BLaER1 (cell line): ENCODE measurements around the gene FOXP1.

ENCODE experiments used
- H3K27ac ChIP-seq: shearing (Covaris generic); formaldehyde crosslinking; 2 replicates; pipeline ENCODE4 v1.8.1; 2022
- H3K27me3 ChIP-seq: shearing (Covaris generic); formaldehyde crosslinking; 2 replicates; pipeline ENCODE4 v1.8.1; 2022
- H3K36me3 ChIP-seq: shearing (Covaris generic); formaldehyde crosslinking; 2 replicates; pipeline ENCODE4 v1.8.1; 2022
- H3K4me1 ChIP-seq: shearing (Covaris generic); formaldehyde crosslinking; 2 replicates; pipeline ENCODE4 v1.8.1; 2022
- H3K4me2 ChIP-seq: shearing (Covaris generic); formaldehyde crosslinking; 2 replicates; pipeline ENCODE4 v1.8.1; 2022
- H3K4me3 ChIP-seq: shearing (Covaris generic); formaldehyde crosslinking; 2 replicates; pipeline ENCODE4 v1.8.1; 2022
- H3K9ac ChIP-seq: shearing (Covaris generic); formaldehyde crosslinking; 2 replicates; pipeline ENCODE4 v1.8.1; 2022
- H3K9me3 ChIP-seq: shearing (Covaris generic); formaldehyde crosslinking; 2 replicates; pipeline ENCODE4 v1.8.1; 2022
- H4K20me1 ChIP-seq: shearing (Covaris generic); formaldehyde crosslinking; 2 replicates; pipeline ENCODE4 v1.8.1; 2022
- Cebpa-rat ChIP-seq: shearing (Covaris generic); IDR thresholded peaks from 2 replicates; pipeline ENCODE4 v1.8.1; 2022

The FOXP1 gene

GRCh38 chr3:71512544-71512943, 71.0 kb downstream of the FOXP1 start:
- no peaks in the 10 kb centered on the region for H4K20me1 ChIP-seq
- TF ChIP-seq Cebpa-rat, result no peak
- H3K36me3 ChIP-seq, result no peaks in the 10 kb centered on the region
- 0 out of 2 replicates have a peak, but pooled peaks cover 6% of the 10 kb centered on the region for H3K9me3 ChIP-seq
- no peaks in the 10 kb centered on the region for H3K27me3 ChIP-seq
- H3K27ac ChIP-seq, result no peak overlapping the region
- no peak overlapping the region for H3K9ac ChIP-seq
- H3K4me2 ChIP-seq, result no peak overlapping the region
- H3K4me1 ChIP-seq, result no peaks in the 10 kb centered on the region
- H3K4me3 ChIP-seq, result no peak overlapping the region

GRCh38 chr3:71512000-71512399, 71.5 kb downstream of the FOXP1 start:
- H3K27ac ChIP-seq, result no peak overlapping the region
- H3K36me3 ChIP-seq, result no peaks in the 10 kb centered on the region
- H4K20me1 ChIP-seq, result no peaks in the 10 kb centered on the region
- H3K27me3 ChIP-seq, result no peaks in the 10 kb centered on the region
- no peaks in the 10 kb centered on the region for H3K4me1 ChIP-seq
- TF ChIP-seq Cebpa-rat, result no peak
- no peak overlapping the region for H3K4me3 ChIP-seq
- H3K9me3 ChIP-seq, result 0 out of 2 replicates have a peak, but pooled peaks cover 6% of the 10 kb centered on the region
- H3K9ac ChIP-seq, result no peak overlapping the region
- no peak overlapping the region for H3K4me2 ChIP-seq

- Histone ChIP-seq H3K4me2 (no peak overlapping the region), H3K9ac (no peak overlapping the region)
Measured at GRCh38 chr3:71511446-71511845, 72.1 kb downstream of the FOXP1 start.

GRCh38 chr3:71511037-71511436, 72.5 kb downstream of the FOXP1 start:
- Histone ChIP-seq H3K27me3 (no peaks in the 10 kb centered on the region), H3K36me3 (no peaks in the 10 kb centered on the region), H3K9ac (no peak overlapping the region), H3K27ac (no peak overlapping the region), H3K4me1 (no peaks in the 10 kb centered on the region), H3K9me3 (0 out of 2 replicates have a peak, but pooled peaks cover 6% of the 10 kb centered on the region), H4K20me1 (no peaks in the 10 kb centered on the region), H3K4me2 (no peak overlapping the region), H3K4me3 (no peak overlapping the region)
- TF ChIP-seq Cebpa-rat, result no peak

More at GRCh38 chr3:71511446-71511845, 72.1 kb downstream of the FOXP1 start:
- Histone ChIP-seq H3K4me3 (no peak overlapping the region), H3K4me1 (no peaks in the 10 kb centered on the region), H3K9me3 (0 out of 2 replicates have a peak, but pooled peaks cover 6% of the 10 kb centered on the region), H4K20me1 (no peaks in the 10 kb centered on the region), H3K36me3 (no peaks in the 10 kb centered on the region), H3K27me3 (no peaks in the 10 kb centered on the region), H3K27ac (no peak overlapping the region)
- no peak for TF ChIP-seq Cebpa-rat

GRCh38 chr3:71510510-71510909, 73.0 kb downstream of the FOXP1 start:
- Histone ChIP-seq H3K9ac (no peak overlapping the region), H3K4me1 (no peaks in the 10 kb centered on the region), H3K4me3 (no peak overlapping the region), H3K9me3 (0 out of 2 replicates have a peak, but pooled peaks cover 6% of the 10 kb centered on the region), H3K27me3 (no peaks in the 10 kb centered on the region), H4K20me1 (no peaks in the 10 kb centered on the region), H3K36me3 (no peaks in the 10 kb centered on the region), H3K27ac (no peak overlapping the region), H3K4me2 (no peak overlapping the region)
- no peak for TF ChIP-seq Cebpa-rat

- no peak for TF ChIP-seq Cebpa-rat
- H3K27ac ChIP-seq, result no peak overlapping the region
- 0 out of 2 replicates have a peak, but pooled peaks cover 3% of the 10 kb centered on the region for H3K9me3 ChIP-seq
Measured at GRCh38 chr3:71509066-71509465, 74.5 kb downstream of the FOXP1 start.

GRCh38 chr3:71505767-71506350, 77.7 kb downstream of the FOXP1 start:
- no peak overlapping the region for H3K9ac ChIP-seq
- no peaks in the 10 kb centered on the region for H3K27me3 ChIP-seq
- H3K9me3 ChIP-seq, result no peaks in the 10 kb centered on the region
- peaks cover 24% of the 10 kb centered on the region for H3K4me1 ChIP-seq
- H3K36me3 ChIP-seq, result no peaks in the 10 kb centered on the region
- TF ChIP-seq Cebpa-rat, result no peak
- no peak overlapping the region for H3K4me3 ChIP-seq
- no peak overlapping the region for H3K4me2 ChIP-seq
- no peaks in the 10 kb centered on the region for H4K20me1 ChIP-seq
- H3K27ac ChIP-seq, result no peak overlapping the region

More at GRCh38 chr3:71509066-71509465, 74.5 kb downstream of the FOXP1 start:
- H3K27me3 ChIP-seq, result no peaks in the 10 kb centered on the region
- no peak overlapping the region for H3K4me2 ChIP-seq
- H4K20me1 ChIP-seq, result no peaks in the 10 kb centered on the region
- no peak overlapping the region for H3K9ac ChIP-seq
- no peaks in the 10 kb centered on the region for H3K36me3 ChIP-seq
- no peaks in the 10 kb centered on the region for H3K4me1 ChIP-seq
- H3K4me3 ChIP-seq, result no peak overlapping the region

- H3K27me3 ChIP-seq, result no peaks in the 10 kb centered on the region
- no peaks in the 10 kb centered on the region for H3K9me3 ChIP-seq
- H3K9ac ChIP-seq, result no peak overlapping the region
- peaks cover 38% of the 10 kb centered on the region for H3K4me1 ChIP-seq
- H3K4me2 ChIP-seq, result no peak overlapping the region
- H3K4me3 ChIP-seq, result no peak overlapping the region
- H4K20me1 ChIP-seq, result no peaks in the 10 kb centered on the region
- no peak overlapping the region for H3K27ac ChIP-seq
- H3K36me3 ChIP-seq, result no peaks in the 10 kb centered on the region
- no peak for TF ChIP-seq Cebpa-rat
Measured at GRCh38 chr3:71504250-71505036, 79.1 kb downstream of the FOXP1 start.

- peaks cover 41% of the 10 kb centered on the region for H3K4me1 ChIP-seq
- H3K4me2 ChIP-seq, result no peak overlapping the region
- no peaks in the 10 kb centered on the region for H3K27me3 ChIP-seq
- no peaks in the 10 kb centered on the region for H3K36me3 ChIP-seq
- no peaks in the 10 kb centered on the region for H3K9me3 ChIP-seq
- no peak for TF ChIP-seq Cebpa-rat
- H4K20me1 ChIP-seq, result no peaks in the 10 kb centered on the region
- no peak overlapping the region for H3K27ac ChIP-seq
- no peak overlapping the region for H3K4me3 ChIP-seq
- no peak overlapping the region for H3K9ac ChIP-seq
Measured at GRCh38 chr3:71503525-71504249, 79.8 kb downstream of the FOXP1 start.

- Histone ChIP-seq H3K4me2 (peak overlapping the region; percentile 75), H3K4me1 (peaks cover 53% of the 10 kb centered on the region), H3K9ac (no peak overlapping the region), H3K9me3 (no peaks in the 10 kb centered on the region), H3K36me3 (no peaks in the 10 kb centered on the region), H3K27ac (peak overlapping the region; percentile 65), H4K20me1 (no peaks in the 10 kb centered on the region), H3K4me3 (no peak overlapping the region), H3K27me3 (no peaks in the 10 kb centered on the region)
- no peak for TF ChIP-seq Cebpa-rat
Measured at GRCh38 chr3:71502066-71502625, 81.4 kb downstream of the FOXP1 start.
